Measurements from ENCODE around the gene CTDSP1.

The CTDSP1 gene

DNA sequence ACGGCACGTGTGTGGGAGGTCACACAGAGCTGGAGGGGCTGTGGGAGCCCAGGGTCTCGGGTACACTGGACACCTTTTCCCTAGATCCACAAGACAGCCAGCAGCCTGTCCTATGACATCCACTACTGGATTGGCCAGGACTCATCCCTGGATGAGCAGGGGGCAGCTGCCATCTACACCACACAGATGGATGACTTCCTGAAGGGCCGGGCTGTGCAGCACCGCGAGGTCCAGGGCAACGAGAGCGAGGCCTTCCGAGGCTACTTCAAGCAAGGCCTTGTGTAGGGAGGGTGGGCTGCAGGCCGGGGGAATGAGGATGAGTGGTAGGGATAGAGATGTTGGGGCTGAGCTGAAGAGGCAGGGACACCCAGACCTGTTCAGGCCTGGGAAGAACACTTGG lies 25.9 kb downstream of the CTDSP1 start:
- DNase-seq (ENCODE audit: low read depth), result no peak

DNA sequence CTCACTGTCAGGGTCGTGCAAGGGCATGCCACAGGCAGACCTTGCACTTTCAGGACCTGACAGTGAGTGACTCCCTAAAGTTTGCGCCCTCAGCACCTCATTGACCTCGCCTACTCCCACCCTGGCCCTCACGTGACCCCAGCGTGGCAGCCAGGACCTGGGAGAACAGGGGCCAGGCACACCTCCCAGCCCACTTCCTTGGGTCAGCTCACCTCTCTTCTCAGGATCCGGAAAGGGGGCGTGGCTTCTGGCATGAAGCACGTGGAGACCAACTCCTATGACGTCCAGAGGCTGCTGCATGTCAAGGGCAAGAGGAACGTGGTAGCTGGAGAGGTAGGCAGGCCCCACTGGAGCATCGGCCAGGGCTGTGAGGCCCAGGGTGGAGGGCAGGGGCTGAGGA lies 28.1 kb downstream of the CTDSP1 start:
- no peak for DNase-seq (ENCODE audit: low read depth)

DNA sequence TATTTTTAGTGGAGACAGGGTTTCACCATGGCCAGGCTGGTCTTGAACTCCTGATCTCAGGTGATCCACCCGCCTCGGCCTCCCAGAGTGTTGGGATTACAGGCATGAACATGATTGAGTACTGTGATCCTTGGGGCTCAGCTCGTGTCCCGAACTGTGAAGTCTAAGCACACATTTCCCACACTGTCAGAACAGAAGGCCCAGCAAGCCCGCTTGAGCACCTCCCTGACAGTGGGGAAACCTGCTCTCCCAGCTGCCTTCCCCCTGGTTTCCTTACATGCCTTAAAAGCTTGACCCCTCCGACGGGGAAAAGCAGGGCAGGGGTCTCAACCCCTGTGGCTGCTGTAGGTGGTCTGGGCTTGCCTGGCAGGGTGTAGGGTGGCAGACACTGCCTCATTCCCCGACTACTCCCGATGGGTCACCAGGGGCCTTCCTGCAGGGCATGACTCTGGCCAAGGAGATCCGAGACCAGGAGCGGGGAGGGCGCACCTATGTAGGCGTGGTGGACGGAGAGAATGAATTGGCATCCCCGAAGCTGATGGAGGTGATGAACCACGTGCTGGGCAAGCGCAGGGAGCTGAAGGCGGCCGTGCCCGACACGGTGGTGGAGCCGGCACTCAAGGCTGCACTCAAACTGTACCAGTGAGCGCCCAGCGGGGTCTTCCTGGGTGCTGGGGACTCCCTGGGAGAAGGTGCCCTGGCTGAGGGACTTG lies 29.3 kb downstream of the CTDSP1 start:
- DNase-seq (ENCODE audit: low read depth), result no peak

DNA sequence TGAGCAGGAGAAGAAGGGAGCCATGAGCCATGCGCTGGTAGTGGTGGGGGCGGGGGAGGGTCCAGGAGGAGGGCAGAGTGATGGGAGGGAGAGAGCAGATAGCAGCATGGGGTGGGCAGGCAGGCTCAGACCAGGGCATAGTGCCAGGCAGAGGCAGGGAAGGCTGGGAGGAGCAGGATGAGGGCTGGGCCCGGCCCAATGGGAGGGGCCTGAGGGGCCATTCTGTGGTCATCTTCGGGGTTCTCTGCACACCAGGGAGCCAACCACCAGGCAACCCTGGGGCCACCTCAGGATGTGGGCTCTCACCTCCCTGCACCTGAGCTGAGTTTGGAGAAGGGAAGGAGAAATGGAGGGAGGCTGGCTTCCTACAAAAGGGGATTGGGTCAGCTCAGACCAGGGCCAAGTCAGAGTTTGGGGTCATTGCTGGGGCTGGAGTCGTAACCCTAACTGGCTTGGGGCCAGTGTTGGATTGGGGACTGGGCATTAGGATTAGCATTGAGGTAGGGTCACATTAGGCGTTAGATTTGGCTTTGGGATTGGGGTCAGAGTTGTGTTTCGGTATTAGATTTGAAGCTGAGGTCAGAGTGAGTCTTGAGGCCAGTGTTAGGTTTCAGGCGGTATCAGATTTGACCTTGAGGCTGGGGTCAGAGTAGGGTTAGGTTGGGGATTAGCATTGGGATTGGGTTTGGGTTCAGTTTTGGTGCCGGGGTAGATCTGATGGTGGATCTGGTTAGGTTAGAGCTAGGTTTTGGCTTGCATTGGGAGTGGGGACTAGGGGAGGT lies 30.4 kb downstream of the CTDSP1 start:
- no peak for DNase-seq (ENCODE audit: low read depth)

DNA sequence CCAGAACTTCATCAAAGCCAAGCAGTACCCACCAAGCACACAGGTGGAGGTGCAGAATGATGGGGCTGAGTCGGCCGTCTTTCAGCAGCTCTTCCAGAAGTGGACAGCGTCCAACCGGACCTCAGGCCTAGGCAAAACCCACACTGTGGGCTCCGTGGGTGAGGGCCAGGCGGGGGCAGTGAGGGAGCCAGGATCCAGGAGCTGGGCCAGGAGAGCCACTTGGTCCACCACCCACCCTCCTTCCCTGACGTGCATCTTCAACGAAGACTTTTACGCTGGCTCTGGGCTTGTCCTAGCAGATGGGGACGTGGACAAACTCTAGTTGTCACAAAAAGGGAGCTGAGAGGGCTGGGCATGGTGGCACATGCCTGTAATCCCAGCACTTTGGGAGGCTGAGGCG lies 31.1 kb downstream of the CTDSP1 start:
- no peak for DNase-seq (ENCODE audit: low read depth)

DNA sequence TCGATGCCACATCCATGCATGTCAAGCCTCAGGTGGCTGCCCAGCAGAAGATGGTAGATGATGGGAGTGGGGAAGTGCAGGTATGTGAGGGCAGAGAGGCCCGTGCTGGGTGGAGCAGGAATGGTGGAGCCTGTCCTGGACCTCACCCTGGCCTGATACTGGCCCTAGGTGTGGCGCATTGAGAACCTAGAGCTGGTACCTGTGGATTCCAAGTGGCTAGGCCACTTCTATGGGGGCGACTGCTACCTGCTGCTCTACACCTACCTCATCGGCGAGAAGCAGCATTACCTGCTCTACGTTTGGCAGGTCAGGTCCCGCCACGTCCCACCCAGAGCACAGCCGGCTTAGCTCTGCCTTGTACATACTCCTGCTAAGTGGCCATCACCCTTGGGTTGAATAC lies 32.2 kb downstream of the CTDSP1 start:
- DNase-seq (ENCODE audit: low read depth), result no peak

DNA sequence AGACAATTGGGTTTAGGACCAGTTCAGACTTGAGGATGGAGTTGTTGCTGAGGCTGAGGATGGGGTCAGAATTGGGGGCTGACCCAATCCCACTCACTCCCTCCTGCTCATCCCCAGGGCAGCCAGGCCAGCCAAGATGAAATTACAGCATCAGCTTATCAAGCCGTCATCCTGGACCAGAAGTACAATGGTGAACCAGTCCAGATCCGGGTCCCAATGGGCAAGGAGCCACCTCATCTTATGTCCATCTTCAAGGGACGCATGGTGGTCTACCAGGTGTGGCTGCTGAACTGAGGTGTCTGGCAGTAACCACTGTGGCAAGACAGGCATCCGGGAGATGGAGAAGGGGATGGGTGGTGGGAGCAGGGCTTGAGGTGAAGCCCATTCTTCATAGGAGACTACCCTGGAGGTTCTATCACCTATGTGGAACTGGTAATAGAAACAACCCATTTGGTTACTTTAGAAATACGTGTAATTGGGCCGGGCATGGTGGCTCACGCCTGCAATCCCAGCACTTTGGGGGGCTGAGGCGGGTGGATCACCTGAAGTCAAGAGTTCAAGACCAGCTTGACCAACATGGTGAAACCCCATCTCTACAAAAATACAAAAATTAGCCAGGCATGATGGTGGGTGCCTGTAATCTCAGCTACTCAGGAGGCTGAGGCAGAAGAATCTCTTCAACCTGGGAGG lies 33.2 kb downstream of the CTDSP1 start:
- no peak for DNase-seq (ENCODE audit: low read depth)

DNA sequence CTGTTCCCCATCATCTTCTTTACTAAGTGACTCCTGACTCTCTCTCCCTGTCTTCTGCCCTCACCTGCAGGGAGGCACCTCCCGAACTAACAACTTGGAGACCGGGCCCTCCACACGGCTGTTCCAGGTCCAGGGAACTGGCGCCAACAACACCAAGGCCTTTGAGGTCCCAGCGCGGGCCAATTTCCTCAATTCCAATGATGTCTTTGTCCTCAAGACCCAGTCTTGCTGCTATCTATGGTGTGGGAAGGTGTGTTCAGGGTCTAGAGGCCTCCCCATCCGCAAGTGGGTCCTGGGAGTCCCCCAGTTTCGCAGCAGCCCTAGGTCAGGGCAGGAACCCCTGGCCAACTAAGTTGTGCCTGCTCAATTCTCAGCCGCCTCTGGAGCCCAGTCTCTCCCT lies 34.8 kb downstream of the CTDSP1 start:
- DNase-seq (ENCODE audit: low read depth), result no peak

DNA sequence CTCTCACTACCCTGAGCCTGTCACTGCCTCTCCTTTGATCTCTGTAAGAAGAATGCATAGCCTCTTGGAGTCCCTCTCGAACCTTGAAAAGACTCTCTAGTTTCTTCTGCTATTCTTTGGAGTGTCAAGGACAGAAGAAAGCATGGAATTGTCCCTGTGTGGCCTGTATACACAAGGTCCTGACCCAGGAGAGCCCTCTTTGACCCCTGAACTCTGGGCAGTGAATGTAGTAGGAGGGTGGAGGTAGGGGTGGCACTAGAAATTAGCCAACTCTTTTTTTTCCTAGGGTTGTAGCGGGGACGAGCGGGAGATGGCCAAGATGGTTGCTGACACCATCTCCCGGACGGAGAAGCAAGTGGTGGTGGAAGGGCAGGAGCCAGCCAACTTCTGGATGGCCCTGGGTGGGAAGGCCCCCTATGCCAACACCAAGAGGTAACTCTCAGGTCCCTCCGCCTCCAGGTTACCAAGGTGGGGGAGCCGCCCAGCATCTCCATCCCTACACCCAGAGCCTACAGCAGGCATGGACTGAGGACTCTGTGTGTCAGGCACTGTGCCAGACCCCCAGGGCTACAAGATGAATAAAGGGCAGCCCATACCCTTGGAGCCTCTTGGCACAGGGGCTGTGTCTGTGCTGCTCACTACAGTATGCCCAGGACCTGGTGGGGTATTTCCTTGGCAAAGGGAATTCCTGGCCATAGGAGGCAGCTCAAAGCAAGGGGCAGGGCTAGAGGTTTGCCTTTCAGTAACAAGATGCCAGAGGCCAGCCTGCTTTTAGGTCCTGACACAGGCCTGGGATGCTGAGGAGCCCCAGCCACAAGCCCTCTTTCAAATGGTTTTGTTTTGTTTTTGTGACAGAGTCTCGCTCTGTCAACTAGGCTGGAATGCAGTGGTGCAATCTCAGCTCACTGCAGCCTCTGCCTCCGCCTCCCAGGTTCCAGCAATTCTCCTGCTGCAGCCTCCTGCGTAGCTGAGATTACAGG lies 35.6 kb downstream of the CTDSP1 start:
- no peak for DNase-seq (ENCODE audit: low read depth)

DNA sequence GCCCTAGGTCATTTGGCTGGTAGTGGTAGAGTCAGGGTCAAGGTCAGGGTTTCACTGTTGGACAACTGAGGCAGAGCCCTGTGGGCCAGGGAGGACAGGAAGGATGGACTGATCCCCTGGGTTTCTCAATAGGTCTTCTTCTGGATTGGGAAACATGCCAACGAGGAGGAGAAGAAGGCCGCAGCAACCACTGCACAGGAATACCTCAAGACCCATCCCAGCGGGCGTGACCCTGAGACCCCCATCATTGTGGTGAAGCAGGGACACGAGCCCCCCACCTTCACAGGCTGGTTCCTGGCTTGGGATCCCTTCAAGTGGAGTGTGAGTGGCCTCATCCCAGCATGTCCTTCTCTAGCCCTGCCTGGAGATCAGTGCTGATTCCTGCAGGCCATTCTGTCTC lies 37.3 kb downstream of the CTDSP1 start:
- no peak for DNase-seq (ENCODE audit: low read depth)

DNA sequence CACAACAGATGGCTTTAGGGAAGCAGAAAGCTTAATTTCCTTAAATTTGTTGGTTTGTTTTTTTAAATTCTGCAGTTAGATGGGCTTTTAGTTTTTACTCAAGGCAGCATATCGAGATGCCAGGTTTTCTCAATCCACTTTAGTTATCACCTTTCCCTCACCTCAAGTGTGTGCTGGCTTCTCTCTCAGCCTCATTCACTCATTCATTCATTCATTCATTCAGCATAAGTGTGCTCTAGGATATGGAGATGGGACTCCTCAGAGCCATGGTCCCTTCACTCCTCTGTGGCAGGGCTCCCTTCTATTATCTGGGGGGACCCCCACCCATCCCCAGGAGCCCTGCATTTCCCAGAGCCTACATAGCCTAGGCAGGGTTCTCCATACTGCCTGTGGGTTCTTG lies 38.3 kb downstream of the CTDSP1 start:
- no peak for DNase-seq (ENCODE audit: low read depth)

DNA sequence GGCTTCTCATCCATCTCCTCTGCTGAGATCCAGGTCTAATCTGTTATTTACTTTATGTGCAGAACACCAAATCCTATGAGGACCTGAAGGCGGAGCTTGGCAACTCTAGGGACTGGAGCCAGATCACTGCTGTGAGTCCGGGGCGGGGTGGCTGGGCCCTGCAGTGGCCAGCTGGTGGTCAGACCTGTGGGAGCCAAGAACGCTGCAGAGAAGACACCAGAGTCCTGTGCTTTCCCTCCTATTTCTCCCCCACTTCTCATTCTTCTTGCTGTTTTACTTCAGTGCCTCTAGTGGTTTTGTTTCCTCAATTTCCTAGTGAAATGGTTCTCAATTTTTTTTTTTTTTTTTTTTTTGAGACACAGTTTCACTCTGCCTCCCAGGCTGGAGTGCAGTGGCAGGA lies 38.9 kb downstream of the CTDSP1 start:
- no peak for DNase-seq (ENCODE audit: low read depth)

DNA sequence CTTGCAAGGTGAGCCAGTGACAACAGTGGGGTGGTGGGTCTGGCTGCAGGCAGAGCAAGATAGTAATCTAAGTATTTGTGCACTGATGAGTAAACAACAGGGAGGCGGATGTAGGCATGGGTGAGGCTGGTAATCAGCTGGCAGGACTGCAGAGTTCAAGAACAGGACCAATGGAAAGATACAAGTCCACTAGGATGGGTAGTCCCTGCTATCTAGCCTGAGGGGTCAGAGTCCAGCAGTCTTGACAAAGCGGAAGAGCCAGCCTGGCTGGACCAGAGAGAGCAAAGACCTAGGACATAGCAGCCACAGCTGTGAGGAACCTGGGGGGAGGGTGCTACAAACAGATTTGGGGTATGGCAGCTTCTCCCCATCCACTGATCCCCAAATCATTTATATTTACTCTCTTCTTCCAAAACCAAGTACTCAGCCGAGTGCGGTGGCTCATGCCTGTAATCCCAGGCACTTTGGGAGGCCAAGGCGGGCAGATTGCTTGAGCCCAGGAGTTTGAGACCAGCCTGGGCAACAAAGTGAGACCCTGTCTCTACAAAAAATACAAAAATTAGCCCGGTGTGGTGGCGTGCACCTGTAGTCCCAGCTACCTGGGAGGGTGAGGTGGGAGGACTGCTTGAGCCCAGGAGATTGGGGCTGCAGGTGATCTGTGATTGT lies 45.2 kb downstream of the CTDSP1 start:
- DNase-seq (ENCODE audit: low read depth), result no peak

DNA sequence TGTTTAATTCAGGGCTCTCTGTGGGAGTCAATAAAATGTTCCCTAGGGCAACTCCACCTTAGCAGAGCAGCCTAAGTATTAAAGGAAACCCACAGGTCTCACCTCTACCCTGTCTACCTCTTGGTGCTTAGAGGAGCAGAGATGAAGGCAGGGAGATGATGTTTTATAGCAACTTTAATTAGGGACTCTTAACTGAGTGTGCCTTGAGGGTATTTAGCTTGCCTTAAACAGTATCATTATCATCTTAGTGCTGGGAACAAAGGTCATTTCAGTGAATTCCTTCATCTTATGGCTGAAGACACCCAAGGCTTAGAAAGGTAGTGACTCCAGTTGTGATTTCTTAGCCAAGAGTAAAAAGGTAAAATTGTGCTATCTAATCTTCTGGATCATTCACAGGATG lies 45.9 kb downstream of the CTDSP1 start:
- DNase-seq (ENCODE audit: low read depth), result no peak

DNA sequence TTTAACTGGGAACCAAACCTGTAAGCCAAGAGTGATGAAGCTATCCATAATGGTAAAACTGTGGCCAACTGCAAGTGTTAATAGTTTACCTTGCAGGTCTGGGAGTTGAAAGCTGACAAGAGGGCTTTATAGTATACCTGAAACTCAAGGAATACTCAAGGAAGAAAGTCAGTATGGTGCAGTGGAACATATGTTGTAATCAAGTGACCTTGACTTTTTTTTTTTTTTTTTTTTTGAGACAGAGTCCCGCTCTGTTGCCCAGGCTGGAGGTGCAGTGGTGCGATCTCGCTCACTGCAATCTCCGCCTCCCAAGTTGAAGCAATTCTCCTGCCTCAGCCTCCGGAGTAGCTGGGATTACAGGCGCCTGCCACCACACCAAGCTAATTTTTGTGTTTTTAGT lies 46.9 kb downstream of the CTDSP1 start:
- DNase-seq (ENCODE audit: low read depth), result no peak

DNA sequence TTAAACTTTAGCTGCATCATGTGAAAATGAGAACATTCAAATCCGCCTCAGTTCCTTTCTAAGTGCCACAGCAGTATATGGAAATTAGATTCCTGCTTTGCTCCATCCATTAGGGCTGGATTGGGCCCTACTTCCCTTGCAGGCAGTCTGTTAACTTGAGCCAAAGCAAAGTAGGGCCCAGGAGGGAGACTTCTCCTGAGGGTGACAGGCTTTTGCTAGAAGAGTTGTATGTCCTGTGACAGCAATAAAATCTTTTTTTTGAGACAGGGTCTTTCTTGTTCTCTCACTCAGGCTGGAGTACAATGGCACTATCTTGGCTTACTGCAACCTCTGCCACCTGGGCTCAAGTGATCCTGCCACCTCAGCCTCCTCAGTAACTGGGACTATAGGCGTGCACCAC lies 47.4 kb downstream of the CTDSP1 start:
- no peak for DNase-seq (ENCODE audit: low read depth)

DNA sequence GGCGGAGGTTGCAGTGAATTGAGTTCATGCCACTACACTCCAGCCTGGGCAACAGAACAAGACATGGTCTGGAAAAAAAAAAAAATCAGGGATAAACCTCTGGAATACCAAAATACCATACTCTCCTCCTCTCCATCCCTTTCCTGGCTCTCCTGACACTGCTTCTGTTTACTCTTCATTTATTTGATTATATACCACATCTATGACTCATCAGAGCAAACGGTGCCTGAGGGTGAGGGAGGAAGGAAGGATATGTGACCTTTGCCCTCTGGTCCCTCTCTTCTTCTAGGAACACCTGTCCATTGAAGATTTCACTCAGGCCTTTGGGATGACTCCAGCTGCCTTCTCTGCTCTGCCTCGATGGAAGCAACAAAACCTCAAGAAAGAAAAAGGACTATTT lies 49.3 kb downstream of the CTDSP1 start:
- no peak for DNase-seq (ENCODE audit: low read depth)

DNA sequence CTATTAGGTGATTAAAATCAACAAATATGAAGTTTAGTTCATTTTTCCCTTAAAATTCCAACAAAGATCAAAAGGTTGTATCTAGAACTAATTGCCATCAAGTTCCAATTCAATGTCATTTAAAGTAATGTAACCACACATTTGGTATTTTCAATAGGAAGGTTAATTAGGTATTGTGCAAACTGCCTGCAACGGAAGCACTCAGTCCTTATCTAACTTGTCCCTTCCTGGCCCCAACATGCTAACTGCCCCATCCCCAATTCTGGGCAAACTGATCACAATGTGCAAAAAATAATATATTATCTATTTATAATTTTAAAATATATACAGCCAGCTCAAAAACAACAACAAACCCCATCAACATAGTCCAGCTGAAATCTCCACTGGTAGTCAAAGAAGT lies 52.4 kb downstream of the CTDSP1 start:
- no peak for DNase-seq (ENCODE audit: low read depth)

Data from stimulated activated CD8-positive, alpha-beta memory T cell treated with anti-CD3 and anti-CD28 coated beads, Interleukin-7, amount 100 ng/mL, for 24 hours (primary cell).